IMR-90 (cell line): ENCODE measurements around the gene FNBP1. TPM values are rescaled to one million over a fixed set of nuclear protein-coding genes. Genes with fewer than 3 reads are reported as not detected.

ENCODE experiments used
- ATAC-seq: fragments of 200-7000 bp; cut with Tn5 transposase; 2 replicates; pipeline ENCODE4 v1.9.1; 2020; ENCODE audit warnings: low read depth, mild to moderate bottlenecking, moderate library complexity
- Bru-seq: library from RNA; stranded (reverse); fragments of 400-500 nt; gene quantifications from one replicate; lab custom pipeline; 2021; lab: Mats Ljungman, UMichigan
- BruChase-seq, 2 experiments: library from RNA; stranded (reverse); fragments of 400-500 nt; gene quantifications; one replicate each; lab custom pipeline; 2021; lab: Mats Ljungman, UMichigan
- BruUV-seq: library from RNA; stranded (reverse); fragments of 400-500 nt; replicated peaks from 2 replicates; lab custom pipeline; 2021; lab: Mats Ljungman, UMichigan
- CTCF ChIA-PET: fragments of 300-600 bp; formaldehyde crosslinking; extraction: SDS; loops from one replicate; lab custom pipeline; 2021; ENCODE audit warnings: antibody characterized with exemption; lab: Yijun Ruan, JAX
- POLR2A ChIA-PET: fragments of 300-600 bp; sonication (Branson Sonifier 250); formaldehyde crosslinking; loops from one replicate; lab custom pipeline; 2022; ENCODE audit warnings: antibody characterized with exemption; ENCODE audit not compliant: unreplicated experiment; lab: Charles Lee
- DNase-seq: peaks from one replicate; pipeline ENCODE4 v3.0.0; 2013
- H2AFZ ChIP-seq: replicated peaks from 2 replicates; pipeline ENCODE3; 2013; ENCODE audit warnings: low read length, mild to moderate bottlenecking; ENCODE audit not compliant: poor library complexity
- H2AK5ac ChIP-seq: 2 replicates; pipeline ENCODE4 v1.6.1; 2013; ENCODE audit warnings: low read depth, low read length, inconsistent platforms
- H2AK9ac ChIP-seq: replicated peaks from 2 replicates; pipeline ENCODE3; 2013; ENCODE audit warnings: mild to moderate bottlenecking, low read depth, low read length, moderate library complexity; ENCODE audit not compliant: poor library complexity
- H2BK120ac ChIP-seq: 2 replicates; pipeline ENCODE4 v1.6.1; 2013; ENCODE audit warnings: low read depth, low read length, inconsistent platforms
- H2BK15ac ChIP-seq: 3 replicates; pipeline ENCODE4 v1.6.1; 2013; ENCODE audit warnings: low read depth, low read length, inconsistent platforms
- H2BK20ac ChIP-seq: 2 replicates; pipeline ENCODE4 v1.6.1; 2013; ENCODE audit warnings: low read depth, mild to moderate bottlenecking, inconsistent platforms, low read length, moderate library complexity
- H2BK5ac ChIP-seq: 2 replicates; pipeline ENCODE4 v1.6.1; 2013; ENCODE audit warnings: mild to moderate bottlenecking, low read depth, low read length, inconsistent platforms; ENCODE audit not compliant: poor library complexity, severe bottlenecking
- H3K14ac ChIP-seq: replicated peaks from 2 replicates; pipeline ENCODE4 v1.6.1; 2013; ENCODE audit warnings: low read depth, low read length, inconsistent platforms
- H3K18ac ChIP-seq: 2 replicates; pipeline ENCODE4 v1.6.1; 2013; ENCODE audit warnings: low read depth, low read length, control low read depth
- H3K23ac ChIP-seq: 2 replicates; pipeline ENCODE4 v1.6.1; 2013; ENCODE audit warnings: low read depth, low read length, inconsistent platforms
- H3K27ac ChIP-seq: 2 replicates; pipeline ENCODE4 v1.5.1; 2013; ENCODE audit warnings: mild to moderate bottlenecking, control low read depth, low read length; ENCODE audit not compliant: insufficient read depth
- H3K27me3 ChIP-seq: 2 replicates; pipeline ENCODE4 v1.6.1; 2013; ENCODE audit warnings: low read length; ENCODE audit not compliant: control insufficient read depth, insufficient read depth
- H3K36me3 ChIP-seq: 2 replicates; pipeline ENCODE4 v1.6.1; 2013; ENCODE audit warnings: low read length, mixed read lengths; ENCODE audit not compliant: control insufficient read depth, insufficient read depth
- H3K4ac ChIP-seq: 2 replicates; pipeline ENCODE4 v1.6.1; 2013; ENCODE audit warnings: low read depth, low read length, inconsistent platforms
- H3K4me1 ChIP-seq: 2 replicates; pipeline ENCODE4 v1.6.1; 2013; ENCODE audit warnings: low read length, mixed read lengths; ENCODE audit not compliant: control insufficient read depth, insufficient read depth
- H3K4me2 ChIP-seq: 2 replicates; pipeline ENCODE4 v1.6.1; 2013; ENCODE audit warnings: low read depth, mild to moderate bottlenecking, control low read depth, low read length, moderate library complexity
- H3K4me3 ChIP-seq: 2 replicates; pipeline ENCODE4 v1.5.1; 2013; ENCODE audit warnings: low read depth, mild to moderate bottlenecking, control low read depth, low read length, moderate library complexity; ENCODE audit not compliant: insufficient read depth
- H3K56ac ChIP-seq: 2 replicates; pipeline ENCODE4 v1.6.1; 2013; ENCODE audit warnings: low read length, inconsistent platforms; ENCODE audit not compliant: insufficient read depth; ENCODE audit errors: extremely low read depth
- H3K79me1 ChIP-seq, 2 experiments: 2 replicates each; pipeline ENCODE4 v1.6.1; 2013; ENCODE audit warnings: low read length in 2 of 2, inconsistent platforms in 1 of 2, low read depth in 1 of 2
- H3K9ac ChIP-seq: 2 replicates; pipeline ENCODE4 v1.6.1; 2013; ENCODE audit warnings: low read depth, low read length, control low read depth
- H3K9me1 ChIP-seq: 2 replicates; pipeline ENCODE4 v1.6.1; 2013; ENCODE audit warnings: low read length, inconsistent platforms; ENCODE audit not compliant: insufficient read depth
- H3K9me3 ChIP-seq: 2 replicates; pipeline ENCODE4 v1.6.1; 2013; ENCODE audit warnings: low read length; ENCODE audit not compliant: control insufficient read depth, insufficient read depth
- H4K20me1 ChIP-seq: 2 replicates; pipeline ENCODE4 v1.6.1; 2013; ENCODE audit warnings: low read length, inconsistent platforms; ENCODE audit not compliant: insufficient read depth
- H4K5ac ChIP-seq: 2 replicates; pipeline ENCODE4 v1.6.1; 2013; ENCODE audit warnings: mild to moderate bottlenecking, low read depth, low read length, control low read depth
- H4K8ac ChIP-seq, 2 experiments: 2 replicates each; pipeline ENCODE4 v1.6.1; 2013; ENCODE audit warnings: low read depth in 2 of 2, low read length in 2 of 2, control low read depth in 1 of 2, inconsistent platforms in 1 of 2
- H4K91ac ChIP-seq: 2 replicates; pipeline ENCODE4 v1.6.1; 2013; ENCODE audit warnings: low read depth, low read length, inconsistent platforms; ENCODE audit not compliant: insufficient read depth
- BHLHE40 ChIP-seq: fragments of 150-350 bp; IDR thresholded peaks from 2 replicates; pipeline ENCODE4 v1.6.1; 2016; ENCODE audit warnings: mild to moderate bottlenecking, low read depth, low read length
- CEBPB ChIP-seq: IDR thresholded peaks from 2 replicates; pipeline ENCODE4 v1.6.1; 2012; ENCODE audit warnings: low read depth, low read length, improper control_type of control experiment
- MAFK ChIP-seq: IDR thresholded peaks from 2 replicates; pipeline ENCODE4 v1.6.1; 2012; ENCODE audit warnings: low read depth, low read length, improper control_type of control experiment
- MAZ ChIP-seq: IDR thresholded peaks from 2 replicates; pipeline ENCODE4 v1.6.1; 2012; ENCODE audit warnings: low read depth, mild to moderate bottlenecking, low read length, improper control_type of control experiment, moderate library complexity, borderline replicate concordance
- NFE2L2 ChIP-seq: fragments of 150-350 bp; IDR thresholded peaks from 2 replicates; pipeline ENCODE4 v1.6.1; 2016; ENCODE audit warnings: low read depth, mild to moderate bottlenecking, low read length
- POLR2A ChIP-seq: IDR thresholded peaks from 2 replicates; pipeline ENCODE4 v1.6.1; 2012; ENCODE audit warnings: mild to moderate bottlenecking, low read depth, low read length
- RCOR1 ChIP-seq: IDR thresholded peaks from 2 replicates; pipeline ENCODE4 v1.6.1; 2012; ENCODE audit warnings: mild to moderate bottlenecking, low read length, improper control_type of control experiment; ENCODE audit not compliant: insufficient replicate concordance
- RFX5 ChIP-seq: IDR thresholded peaks from 2 replicates; pipeline ENCODE4 v1.8.0; 2012; ENCODE audit warnings: low read depth, mild to moderate bottlenecking, low read length, moderate library complexity
- SMC3 ChIP-seq: fragments of 150-350 bp; IDR thresholded peaks from 2 replicates; pipeline ENCODE4 v1.6.1; 2016; ENCODE audit warnings: low read depth, mild to moderate bottlenecking, antibody characterized with exemption, low read length, moderate library complexity
- WGBS, 2 experiments: methylation state at CpG; one replicate each; pipeline versions ENCODE4 v1.1.5 to v1.1.7; 2013; ENCODE audit warnings: missing lambda C conversion rate in 2 of 2; ENCODE audit not compliant: insufficient read length in 1 of 2; ENCODE audit errors: extremely low coverage in 2 of 2; 5-methylcytosine and 5-hydroxymethylcytosine counted together
- dilution Hi-C: fragments of 300-500 bp; cut with HindIII; formaldehyde crosslinking; loops from one replicate; pipeline ENCODE4 v1.14.3; 2018; ENCODE audit warnings: low sequenced_read_pairs; ENCODE audit not compliant: unreplicated experiment
- in situ Hi-C: fragments of 300-500 bp; cut with MboI; formaldehyde crosslinking; loops from 3 replicates; pipeline ENCODE4 v1.14.3; 2019; ENCODE audit warnings: low sequenced_read_pairs, inconsistent platforms, mixed read lengths
- intact Hi-C: fragments of 100-400 bp; cut with micrococcal nuclease; formaldehyde crosslinking; loops from 2 replicates; pipeline ENCODE4 v1.10.0; 2022
- long read RNA-seq: library from polyadenylated mRNA; unstranded; transcript quantifications from one replicate; pipeline ENCODE4 v2.0.0, GENCODE V29; 2021; ENCODE audit not compliant: unreplicated experiment
- polyA plus RNA-seq, 3 experiments: library from polyadenylated mRNA; depleted of rRNA; stranded (reverse); fragments of >200 nt; gene quantifications; 2 replicates each; pipeline ENCODE4 v1.2.3, GENCODE V29; 2012; ENCODE audit warnings: low replicate concordance in 1 of 3
- total RNA-seq: library from RNA; depleted of rRNA; stranded (reverse); fragments of >200 nt; gene quantifications from 2 replicates; pipeline ENCODE4 v1.2.3, GENCODE V29; 2012; rRNA removed
- TF ChIP-seq, protein P1 (sequence below): conservative IDR thresholded peaks from 2 replicates; pipeline ENCODE4 v1.5.1; 2012; ENCODE audit warnings: mild to moderate bottlenecking, low read depth, low read length, improper control_type of control experiment
- TF ChIP-seq, protein P2 (sequence below): fragments of 150-350 bp; IDR thresholded peaks from 2 replicates; pipeline ENCODE4 v1.6.1; 2016; ENCODE audit warnings: low read depth, mild to moderate bottlenecking, low read length, moderate library complexity, borderline replicate concordance

Gene FNBP1
- total RNA-seq (15.4 and 21.4 TPM in 2 replicates), polyA plus RNA-seq (2012; rRNA removed) (8.2 and 10.3 TPM in 2 replicates), Bru-seq, nascent RNA (percentile 81 among the genes with signal in this experiment), BruChase-seq, experiment 1, labeled RNA remaining after a 6-hour chase (percentile 93 among the genes with signal in this experiment), BruChase-seq, experiment 2, labeled RNA remaining after a 2-hour chase (percentile 82 among the genes with signal in this experiment)
- 4.1 and 4.6 TPM in 2 replicates for polyA plus RNA-seq (2012; cell fraction: cytosol; rRNA removed)
- 4.7 and 11.1 TPM in 2 replicates for polyA plus RNA-seq (2012; cell fraction: nucleus; rRNA removed; ENCODE audit: low replicate concordance)
- long read RNA-seq, partial matches to known transcripts = 6 of 27 reads
- long read RNA-seq, other reads (novel, unspliced or antisense) = 21 of 27 reads

DNA sequence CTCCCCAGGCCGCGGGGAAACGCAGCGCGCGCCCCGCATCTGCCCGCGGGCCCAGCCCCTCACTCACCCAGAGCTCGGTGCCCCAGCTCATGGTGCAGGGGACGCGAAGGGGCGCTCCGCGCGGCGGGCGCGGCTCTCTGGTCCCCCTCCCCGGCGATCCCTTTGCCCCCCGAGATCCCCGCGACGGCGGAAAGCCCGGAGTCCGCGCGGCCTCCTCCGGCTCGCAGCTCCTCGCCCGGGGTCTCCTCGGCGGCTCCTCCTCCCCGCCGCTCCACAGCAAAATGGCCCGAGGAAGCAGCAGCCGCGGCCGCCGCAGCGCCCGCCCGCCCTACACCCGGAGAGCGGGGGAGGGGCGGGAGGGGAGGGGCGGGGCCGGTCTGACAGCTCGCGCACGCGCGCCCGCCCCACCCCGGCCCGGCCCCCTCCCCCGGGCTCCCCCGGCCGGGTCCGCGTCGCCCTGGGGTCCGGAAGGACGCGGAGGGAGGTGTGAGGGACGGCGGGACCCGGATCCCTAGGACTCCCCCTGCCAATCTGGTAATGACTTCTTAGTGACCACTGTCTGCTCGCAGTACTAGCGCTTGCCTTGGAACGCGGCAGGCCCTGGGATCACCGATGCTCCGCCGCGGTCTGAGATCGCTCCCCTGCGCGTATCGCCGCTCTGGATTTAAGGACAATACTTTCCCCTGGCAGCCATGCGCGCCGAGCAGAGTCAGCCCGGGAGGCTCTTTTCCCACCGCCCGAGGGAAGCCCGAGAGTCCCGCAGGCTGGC is at the start of gene FNBP1:
Gene FNBP1, minus strand, starts transcription at position 305 of the 769 bp plus-strand sequence. Its CDS starts 214 bp downstream, at position 91.
- H2BK120ac ChIP-seq = peak within 1 kb of the TSS; percentile 94
- H3K56ac ChIP-seq = peak within 1 kb of the TSS; percentile 60; the same call in 1 of the 2 replicates
- H3K27ac ChIP-seq = peak within 1 kb of the TSS; percentile 83
- peak within 1 kb of the TSS; percentile 79 for H3K9ac ChIP-seq
- H3K4me3 ChIP-seq = peak within 1 kb of the TSS; percentile 68
- peaks cover 35% of the 10 kb centered on the region for H4K20me1 ChIP-seq
- peak within 1 kb of the TSS; percentile 62; the same call in 1 of the 2 replicates for H2AK5ac ChIP-seq
- intact Hi-C loops (loop anchor here (1.0 to 5.0 kb wide), 4 partner anchors 78 to 208 kb away; partner anchors contain the start of genes C9orf78 and USP20), in situ Hi-C loops (loop anchor here (5.0 kb wide), 1 partner anchor 76 kb away; no protein-coding TSS in a partner anchor), dilution Hi-C loops (no loop called here)
- BruUV-seq = no TSS peak
- no peaks in the 10 kb centered on the region for H3K4me1 ChIP-seq
- H3K18ac ChIP-seq = 0 out of 2 replicates have a peak within 1 kb of the TSS, but pooled peaks have one; percentile 17
- peaks cover 11 to 25% of the 10 kb centered on the region in 2 experiments; a peak in 3 of 4 replicates for H3K79me1 ChIP-seq
- H3K9me3 ChIP-seq = no peaks in the 10 kb centered on the region
- peak within 1 kb of the TSS; percentile 84 for H2BK20ac ChIP-seq
- ChIA-PET CTCF (no interaction called here), POLR2A (interaction anchor here (0.6 kb wide), 2 partner anchors 25 to 26 kb away, joined by 8 to 9 read pairs; no protein-coding TSS in a partner anchor)
- peak; percentile 75 for DNase-seq
- peak within 1 kb of the TSS; percentile 86 for H2AK9ac ChIP-seq
- no peaks in the 10 kb centered on the region for H3K27me3 ChIP-seq
- H3K23ac ChIP-seq = peak within 1 kb of the TSS; percentile 89
- H4K5ac ChIP-seq = no peak within 1 kb of the TSS
- H3K4ac ChIP-seq = peak within 1 kb of the TSS; percentile 88
- H3K36me3 ChIP-seq = no peaks in the 10 kb centered on the region
- no peaks in the 10 kb centered on the region for H3K9me1 ChIP-seq
- ATAC-seq = peak; percentile 91
- H2BK5ac ChIP-seq = peak within 1 kb of the TSS; percentile 69
- 0% methylated on average over 19 of the region's 92 CpGs; no CpG with 5 or more reads in 1 of the 2 experiments for WGBS, 2 experiments
- peak within 1 kb of the TSS; percentile 50 to 77; a peak in 3 of 4 replicates for H4K8ac ChIP-seq
- H3K14ac ChIP-seq = peak within 1 kb of the TSS; percentile 95
- H3K4me2 ChIP-seq = peak within 1 kb of the TSS; percentile 75
- H2AFZ ChIP-seq = peak within 1 kb of the TSS; percentile 100
- peak within 1 kb of the TSS; percentile 90; the same call in 1 of the 3 replicates for H2BK15ac ChIP-seq
- peak within 1 kb of the TSS; percentile 78 for H4K91ac ChIP-seq
- TF ChIP-seq SMC3 = no peak
- TF ChIP-seq MAFK = no peak
- TF ChIP-seq POLR2A = peak; percentile 65; the same call in 1 of the 2 replicates
- TF ChIP-seq, protein P1, sequence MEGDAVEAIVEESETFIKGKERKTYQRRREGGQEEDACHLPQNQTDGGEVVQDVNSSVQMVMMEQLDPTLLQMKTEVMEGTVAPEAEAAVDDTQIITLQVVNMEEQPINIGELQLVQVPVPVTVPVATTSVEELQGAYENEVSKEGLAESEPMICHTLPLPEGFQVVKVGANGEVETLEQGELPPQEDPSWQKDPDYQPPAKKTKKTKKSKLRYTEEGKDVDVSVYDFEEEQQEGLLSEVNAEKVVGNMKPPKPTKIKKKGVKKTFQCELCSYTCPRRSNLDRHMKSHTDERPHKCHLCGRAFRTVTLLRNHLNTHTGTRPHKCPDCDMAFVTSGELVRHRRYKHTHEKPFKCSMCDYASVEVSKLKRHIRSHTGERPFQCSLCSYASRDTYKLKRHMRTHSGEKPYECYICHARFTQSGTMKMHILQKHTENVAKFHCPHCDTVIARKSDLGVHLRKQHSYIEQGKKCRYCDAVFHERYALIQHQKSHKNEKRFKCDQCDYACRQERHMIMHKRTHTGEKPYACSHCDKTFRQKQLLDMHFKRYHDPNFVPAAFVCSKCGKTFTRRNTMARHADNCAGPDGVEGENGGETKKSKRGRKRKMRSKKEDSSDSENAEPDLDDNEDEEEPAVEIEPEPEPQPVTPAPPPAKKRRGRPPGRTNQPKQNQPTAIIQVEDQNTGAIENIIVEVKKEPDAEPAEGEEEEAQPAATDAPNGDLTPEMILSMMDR = no peak
- TF ChIP-seq NFE2L2 = no peak
- no peak for TF ChIP-seq RCOR1
- TF ChIP-seq RFX5 = no peak
- TF ChIP-seq, protein P2, sequence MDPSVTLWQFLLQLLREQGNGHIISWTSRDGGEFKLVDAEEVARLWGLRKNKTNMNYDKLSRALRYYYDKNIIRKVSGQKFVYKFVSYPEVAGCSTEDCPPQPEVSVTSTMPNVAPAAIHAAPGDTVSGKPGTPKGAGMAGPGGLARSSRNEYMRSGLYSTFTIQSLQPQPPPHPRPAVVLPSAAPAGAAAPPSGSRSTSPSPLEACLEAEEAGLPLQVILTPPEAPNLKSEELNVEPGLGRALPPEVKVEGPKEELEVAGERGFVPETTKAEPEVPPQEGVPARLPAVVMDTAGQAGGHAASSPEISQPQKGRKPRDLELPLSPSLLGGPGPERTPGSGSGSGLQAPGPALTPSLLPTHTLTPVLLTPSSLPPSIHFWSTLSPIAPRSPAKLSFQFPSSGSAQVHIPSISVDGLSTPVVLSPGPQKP = no peak
- peak; percentile 40; the same call in 1 of the 2 replicates for TF ChIP-seq MAZ
- TF ChIP-seq CEBPB = no peak
- TF ChIP-seq BHLHE40 = no peak
